Breast epithelium (tissue), 3 donors: ENCODE results near the gene IL22RA1.

Source experiments
- CTCF ChIP-seq, 3 donors: fragments of 450-650 bp; IDR thresholded peaks; one replicate each; pipeline ENCODE4 v1.5.1; 2016 to 2017; ENCODE audit warnings: antibody characterized with exemption in 3 of 3, mild to moderate bottlenecking in 3 of 3, moderate library complexity in 3 of 3
- POLR2AphosphoS5 ChIP-seq, 3 donors: sonication (generic); formaldehyde crosslinking; IDR thresholded peaks; one replicate each; pipeline ENCODE4 v1.6.1; 2017; ENCODE audit warnings: antibody characterized with exemption in 3 of 3

- TF ChIP-seq POLR2AphosphoS5 (IDR thresholded peaks at IDR 0.05) (no peak), CTCF (IDR thresholded peaks at IDR 0.05) (no peak)
These were observed 57.9 kb downstream of the IL22RA1 start for GRCh38 chr1:24085007-24085406.
